Activated naive CD8-positive, alpha-beta T cell treated with anti-CD3 and anti-CD28 coated beads, Interleukin-2, amount 10 ng/mL, durations not matched to agents 7 days and 5 days (primary cell): ENCODE results near the gene VSTM5. TPM values are rescaled to one million over a fixed set of nuclear protein-coding genes. Genes with fewer than 3 reads are reported as not detected.
"Not testable (repeated sequence)": the region's sequence is repeated elsewhere in the genome, so short reads cannot be mapped to it uniquely, and the experiment has no call there.

Source experiments
- ATAC-seq: fragments of 150-1000 bp; cut with Tn5 transposase; one replicate; pipeline ENCODE4 v1.10.0; 2021; ENCODE audit warnings: low read depth, moderate library complexity
- POLR2A ChIA-PET: fragments of 350-600 bp; sonication (Branson Sonifier 250); formaldehyde crosslinking; loops from one replicate; lab custom pipeline; 2021; ENCODE audit warnings: antibody characterized with exemption; lab: Charles Lee
- DNase-seq: peaks from one replicate; pipeline ENCODE4 v3.0.0; 2021
- H3K27ac Mint-ChIP-seq: one replicate; pipeline ENCODE4 v1.8.0; 2022; ENCODE audit warnings: mild to moderate bottlenecking, mixed read lengths
- H3K27me3 Mint-ChIP-seq: one replicate; pipeline ENCODE4 v1.8.0; 2022; ENCODE audit warnings: mild to moderate bottlenecking, moderate library complexity, mixed read lengths
- H3K36me3 Mint-ChIP-seq: one replicate; pipeline ENCODE4 v1.8.0; 2021; ENCODE audit warnings: mild to moderate bottlenecking, mixed read lengths
- H3K4me1 Mint-ChIP-seq: one replicate; pipeline ENCODE4 v1.8.0; 2021; ENCODE audit warnings: mixed read lengths
- H3K4me3 Mint-ChIP-seq: one replicate; pipeline ENCODE4 v1.8.0; 2022; ENCODE audit warnings: mild to moderate bottlenecking, moderate library complexity, mixed read lengths
- H3K9me3 Mint-ChIP-seq: one replicate; pipeline ENCODE4 v1.8.0; 2021; ENCODE audit warnings: mixed read lengths
- total RNA-seq, 2 experiments: library from RNA; stranded (reverse); gene quantifications; one replicate each; pipeline ENCODE4 v1.2.3, GENCODE V29; 2021

The VSTM5 gene
- total RNA-seq, 2 experiments from 2014 or later, result not detected

DNA sequence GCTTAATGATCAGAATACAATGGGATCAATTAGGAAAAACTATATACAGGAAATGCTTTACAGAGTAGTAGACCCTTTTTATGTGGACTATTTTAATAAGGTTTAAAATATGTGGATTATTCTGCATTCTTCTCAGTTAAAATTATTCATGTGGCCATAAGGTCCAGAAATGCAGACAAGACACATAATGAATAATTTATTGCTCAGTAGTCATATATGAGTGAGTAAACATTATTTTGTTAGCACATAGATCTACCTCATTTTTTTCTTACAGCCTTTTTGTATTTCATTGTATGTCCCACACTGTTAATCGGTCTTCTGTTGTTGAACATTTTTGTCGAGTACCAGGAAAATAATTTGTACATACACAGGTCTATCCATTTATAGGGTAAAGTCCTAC, 45.5 kb downstream of the VSTM5 start:
- Mint-ChIP-seq H3K27ac (no peak overlapping the region), H3K27me3 (no peaks in the 10 kb centered on the region), H3K4me3 (no peak overlapping the region), H3K4me1 (no peaks in the 10 kb centered on the region), H3K36me3 (peaks cover 16% of the 10 kb centered on the region), H3K9me3 (no peaks in the 10 kb centered on the region)
- POLR2A ChIA-PET, result no interaction called here
- ATAC-seq (no peak), DNase-seq (no peak)

- H3K4me1 Mint-ChIP-seq, result peaks cover 3% of the 10 kb centered on the region
- no peak for ATAC-seq
- no peaks in the 10 kb centered on the region for H3K27me3 Mint-ChIP-seq
- H3K4me3 Mint-ChIP-seq, result no peak overlapping the region
- H3K9me3 Mint-ChIP-seq, result no peaks in the 10 kb centered on the region
- POLR2A ChIA-PET, result no interaction called here
- H3K36me3 Mint-ChIP-seq, result peaks cover 27% of the 10 kb centered on the region
- H3K27ac Mint-ChIP-seq, result no peak overlapping the region
- DNase-seq, result no peak
Observed at GRCh38 chr11:93801366-93801765, 49.1 kb downstream of the VSTM5 start.

GRCh38 chr11:93796441-93797231, 53.8 kb downstream of the VSTM5 start:
- POLR2A ChIA-PET, result interaction anchor here (1.0 kb wide), 1 partner anchor 56 kb away, joined by 3 read pairs; the partner anchor contains the start of genes C11orf54 and TAF1D
- Mint-ChIP-seq H3K27ac (no peak overlapping the region), H3K9me3 (no peaks in the 10 kb centered on the region), H3K36me3 (peaks cover 38% of the 10 kb centered on the region), H3K4me3 (no peak overlapping the region), H3K27me3 (no peaks in the 10 kb centered on the region), H3K4me1 (peaks cover 4% of the 10 kb centered on the region)
- DNase-seq, result no peak
- no peak for ATAC-seq

DNA sequence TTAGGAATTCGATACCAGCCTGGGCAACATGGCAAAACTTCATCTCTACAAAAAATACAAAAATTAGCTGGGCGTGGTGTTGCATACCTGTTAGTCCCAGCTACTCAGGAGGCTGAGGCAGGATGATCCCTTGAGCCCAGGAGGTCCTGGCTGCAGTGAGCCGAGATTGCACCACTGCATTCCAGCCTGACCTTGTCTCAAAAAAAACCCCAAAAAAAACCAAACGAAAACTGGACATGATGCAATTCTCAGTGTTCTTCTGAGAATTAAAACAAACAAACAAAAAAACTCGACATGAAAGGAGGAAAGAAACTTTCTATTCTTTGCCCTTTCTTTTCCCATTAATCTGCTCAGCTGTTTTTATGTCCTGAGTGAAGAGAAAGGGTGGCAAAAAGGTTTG, 58.9 kb downstream of the VSTM5 start:
- Mint-ChIP-seq H3K36me3 (peaks cover 37% of the 10 kb centered on the region), H3K4me1 (peaks cover 18% of the 10 kb centered on the region), H3K27me3 (no peaks in the 10 kb centered on the region), H3K9me3 (no peaks in the 10 kb centered on the region), H3K27ac (no peak overlapping the region), H3K4me3 (no peak overlapping the region)
- ATAC-seq, result no peak
- POLR2A ChIA-PET, result interaction anchor here (2.4 kb wide), 1 partner anchor 50 kb away, joined by 10 read pairs; the partner anchor contains the start of genes C11orf54 and TAF1D
- no peak for DNase-seq

DNA sequence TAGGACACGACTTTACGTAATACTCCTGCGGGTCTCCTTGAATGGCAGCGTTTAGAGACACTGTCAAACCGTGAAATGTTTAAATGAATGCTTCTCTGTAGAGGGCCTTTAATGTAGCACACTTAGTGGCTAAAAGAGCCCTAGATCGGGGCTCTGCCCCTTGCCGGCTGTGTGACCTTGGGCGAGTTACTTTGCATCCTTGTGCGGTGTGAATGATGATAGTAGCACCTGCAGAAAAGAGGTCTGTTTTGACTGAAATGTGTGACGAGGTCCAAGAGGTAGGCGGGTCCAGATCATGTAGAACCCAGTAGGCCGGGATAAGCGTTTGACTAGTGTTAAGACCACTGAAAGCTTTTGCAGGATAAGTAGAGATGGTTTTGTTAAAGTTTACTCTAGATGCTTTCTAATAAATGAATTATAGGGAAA, 65.5 kb downstream of the VSTM5 start:
- Mint-ChIP-seq H3K4me3 (peak overlapping the region; percentile 97), H3K4me1 (peaks cover 33% of the 10 kb centered on the region), H3K27me3 (no peaks in the 10 kb centered on the region), H3K36me3 (peaks cover 22% of the 10 kb centered on the region), H3K27ac (peak overlapping the region; percentile 92), H3K9me3 (no peaks in the 10 kb centered on the region)
- ATAC-seq (peak; percentile 15), DNase-seq (no peak)
- POLR2A ChIA-PET, result interaction anchor here (0.8 to 1.1 kb wide), 2 partner anchors 20 to 43 kb away, joined by 3 read pairs; partner anchors contain the start of gene C11orf54

DNA sequence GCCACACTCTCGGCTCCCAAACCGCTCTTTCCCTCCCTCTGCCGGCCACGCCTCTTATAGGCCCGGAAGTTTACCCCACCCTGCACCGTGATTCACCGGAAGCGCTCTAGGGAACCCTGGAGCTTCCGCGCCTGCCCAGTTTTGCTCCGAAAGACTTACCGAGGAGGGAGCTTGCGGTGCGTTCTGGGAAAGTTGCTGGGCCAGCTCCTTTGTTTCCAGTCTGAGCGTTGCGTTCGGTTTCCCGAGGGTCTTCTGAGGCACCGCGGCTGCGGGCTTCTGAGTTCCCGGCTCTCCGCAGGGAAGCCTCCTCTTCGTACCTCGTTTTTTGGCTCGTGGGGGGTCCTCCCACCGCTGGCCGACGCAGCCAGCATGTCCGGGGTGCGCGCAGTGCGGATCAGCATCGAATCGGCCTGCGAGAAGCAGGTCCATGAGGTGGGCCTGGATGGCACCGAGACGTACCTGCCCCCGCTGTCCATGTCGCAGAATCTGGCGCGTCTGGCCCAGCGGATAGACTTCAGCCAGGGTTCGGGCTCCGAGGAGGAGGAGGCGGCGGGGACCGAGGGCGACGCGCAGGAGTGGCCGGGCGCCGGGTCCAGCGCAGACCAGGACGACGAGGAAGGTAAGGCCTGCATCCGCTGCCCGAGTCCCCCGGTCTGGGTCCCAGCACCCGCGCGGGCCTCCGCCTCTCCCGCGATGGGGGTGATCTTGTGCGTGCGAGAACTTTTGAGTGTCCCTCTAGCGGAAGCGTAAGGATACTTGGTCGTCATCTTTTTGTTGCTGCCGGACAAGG, 66.1 kb downstream of the VSTM5 start, which contains the start of gene MED17:
Gene MED17 (plus strand): TSS at position 138 of the 790 bp plus-strand sequence. CDS start 232 bp downstream, at position 370.
- DNase-seq (peak; percentile 84), ATAC-seq (peak; percentile 92)
- POLR2A ChIA-PET, result interaction anchor here (0.6 to 2.6 kb wide), 12 partner anchors 10 to 710 kb away, joined by 3 to 113 read pairs (median 4); partner anchors contain the start of genes C11orf54, CEP295, PANX1 and TAF1D
- Mint-ChIP-seq H3K4me1 (peaks cover 33% of the 10 kb centered on the region), H3K27ac (peak within 1 kb of the TSS; percentile 92), H3K36me3 (peaks cover 22% of the 10 kb centered on the region), H3K27me3 (no peaks in the 10 kb centered on the region), H3K4me3 (peak within 1 kb of the TSS; percentile 97), H3K9me3 (no peaks in the 10 kb centered on the region)

DNA sequence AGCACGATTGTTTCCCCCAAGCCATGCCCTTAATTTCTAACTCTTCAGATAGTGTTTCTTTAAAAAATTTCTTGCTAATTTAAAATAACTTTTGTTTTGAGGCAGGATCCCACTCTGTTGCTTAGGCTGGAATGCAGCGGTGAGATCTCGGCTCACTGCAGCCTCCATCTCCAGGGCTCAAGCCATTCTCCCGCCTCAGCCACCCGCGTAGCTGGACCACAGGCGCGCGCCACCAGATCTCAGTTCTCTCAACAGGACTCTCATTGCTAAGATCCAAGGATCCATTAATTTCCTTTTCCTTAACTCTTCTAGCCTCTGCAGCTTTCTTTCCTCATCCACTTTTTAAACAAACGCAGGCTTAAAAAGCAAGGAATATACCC, 66.7 kb downstream of the VSTM5 start:
- no peaks in the 10 kb centered on the region for H3K27me3 Mint-ChIP-seq
- H3K4me1 Mint-ChIP-seq, result peaks cover 31% of the 10 kb centered on the region
- H3K27ac Mint-ChIP-seq, result peak overlapping the region; percentile 92
- H3K9me3 Mint-ChIP-seq, result peaks cover under 1% of the 10 kb centered on the region
- DNase-seq (no peak), ATAC-seq (peak; percentile 24)
- peaks cover 21% of the 10 kb centered on the region for H3K36me3 Mint-ChIP-seq
- peak overlapping the region; percentile 97 for H3K4me3 Mint-ChIP-seq
- POLR2A ChIA-PET, result interaction anchor here (0.7 to 2.6 kb wide), 10 partner anchors 9 to 710 kb away, joined by 3 to 113 read pairs (median 4); partner anchors contain the start of genes C11orf54, CEP295, PANX1 and TAF1D

DNA sequence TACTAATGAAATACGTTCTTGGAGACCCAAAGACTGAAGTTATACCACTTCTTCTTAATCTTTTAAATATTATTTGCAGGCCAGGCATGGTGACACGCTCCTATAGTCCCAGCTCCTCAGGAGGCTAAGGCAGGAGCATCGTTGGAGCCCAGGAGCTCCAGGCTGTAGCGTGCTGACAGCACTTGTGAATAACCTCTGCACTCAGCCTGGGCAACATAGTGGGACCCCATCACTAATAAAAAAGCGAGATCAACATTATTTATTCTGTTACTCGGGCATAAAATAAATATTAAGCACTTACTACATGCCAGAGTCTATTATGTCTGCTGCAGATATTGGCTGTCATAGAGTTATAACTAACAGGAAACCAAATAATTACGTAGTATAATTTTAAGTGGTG, 67.1 kb downstream of the VSTM5 start:
- peak overlapping the region; percentile 97 for H3K4me3 Mint-ChIP-seq
- peaks cover 29% of the 10 kb centered on the region for H3K4me1 Mint-ChIP-seq
- ATAC-seq, result no peak
- POLR2A ChIA-PET, result interaction anchor here (0.9 to 2.6 kb wide), 7 partner anchors 9 to 346 kb away, joined by 3 to 113 read pairs (median 6); partner anchors contain the start of genes C11orf54, CEP295, PANX1 and TAF1D
- peaks cover 21% of the 10 kb centered on the region for H3K36me3 Mint-ChIP-seq
- no peaks in the 10 kb centered on the region for H3K27me3 Mint-ChIP-seq
- peaks cover 2% of the 10 kb centered on the region for H3K9me3 Mint-ChIP-seq
- no peak for DNase-seq
- peak overlapping the region; percentile 92 for H3K27ac Mint-ChIP-seq

GRCh38 chr11:93775289-93775688, 75.1 kb downstream of the VSTM5 start:
- peaks cover 3% of the 10 kb centered on the region for H3K9me3 Mint-ChIP-seq
- H3K27me3 Mint-ChIP-seq, result no peaks in the 10 kb centered on the region
- DNase-seq, result no peak
- ATAC-seq, result no peak
- H3K36me3 Mint-ChIP-seq, result peaks cover 11% of the 10 kb centered on the region
- H3K27ac Mint-ChIP-seq, result no peak overlapping the region
- POLR2A ChIA-PET, result interaction anchor here (1.3 kb wide), 1 partner anchor 9 kb away, joined by 3 read pairs; the partner anchor contains the start of gene MED17
- H3K4me1 Mint-ChIP-seq, result no peaks in the 10 kb centered on the region
- H3K4me3 Mint-ChIP-seq, result no peak overlapping the region

GRCh38 chr11:93774560-93774959, 75.9 kb downstream of the VSTM5 start:
- not testable (repeated sequence) for H3K9me3 Mint-ChIP-seq, H3K4me3 Mint-ChIP-seq, DNase-seq, H3K4me1 Mint-ChIP-seq, H3K27me3 Mint-ChIP-seq, H3K27ac Mint-ChIP-seq, ATAC-seq
- H3K36me3 Mint-ChIP-seq, result peaks cover 11% of the 10 kb centered on the region
- POLR2A ChIA-PET, result interaction anchor here (1.3 kb wide), 1 partner anchor 9 kb away, joined by 3 read pairs; the partner anchor contains the start of gene MED17

DNA sequence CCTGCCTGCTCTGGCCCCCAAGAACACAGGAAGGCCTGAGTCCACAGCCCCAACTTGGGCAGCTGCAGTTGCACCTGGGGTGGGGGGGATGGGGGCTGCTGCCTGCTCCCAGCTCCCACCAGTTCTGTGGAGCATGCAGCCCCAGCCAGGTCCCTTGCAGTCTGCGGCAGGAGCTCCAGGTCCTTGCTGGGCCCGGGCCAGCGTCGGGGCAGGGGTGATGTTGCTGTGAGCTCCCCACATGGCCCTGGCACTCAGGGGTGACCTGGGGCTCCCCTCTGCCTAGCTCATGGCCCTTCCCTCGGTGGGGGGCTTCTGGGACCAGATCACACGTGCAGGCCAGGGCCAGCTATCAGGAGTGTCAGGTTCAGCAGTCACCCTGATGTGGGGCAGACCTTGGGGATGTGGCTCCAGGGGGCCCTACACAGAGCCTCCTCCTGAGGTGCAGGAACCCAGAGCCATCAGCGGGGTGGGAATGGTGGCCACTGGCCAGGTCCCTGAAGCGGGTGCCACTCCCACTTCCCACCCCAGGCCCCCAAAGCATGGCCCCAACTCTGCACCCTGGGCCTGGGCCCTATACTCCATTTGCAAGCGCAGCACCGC, 76.7 kb downstream of the VSTM5 start:
- DNase-seq (no peak), ATAC-seq (no peak)
- no peak overlapping the region for H3K27ac Mint-ChIP-seq
- POLR2A ChIA-PET, result interaction anchor here (1.3 kb wide), 1 partner anchor 10 kb away, joined by 3 read pairs; the partner anchor contains the start of gene MED17
- H3K36me3 Mint-ChIP-seq, result peaks cover 9% of the 10 kb centered on the region
- H3K4me3 Mint-ChIP-seq, result no peak overlapping the region
- no peaks in the 10 kb centered on the region for H3K4me1 Mint-ChIP-seq
- no peaks in the 10 kb centered on the region for H3K27me3 Mint-ChIP-seq
- H3K9me3 Mint-ChIP-seq, result peaks cover 2% of the 10 kb centered on the region

DNA sequence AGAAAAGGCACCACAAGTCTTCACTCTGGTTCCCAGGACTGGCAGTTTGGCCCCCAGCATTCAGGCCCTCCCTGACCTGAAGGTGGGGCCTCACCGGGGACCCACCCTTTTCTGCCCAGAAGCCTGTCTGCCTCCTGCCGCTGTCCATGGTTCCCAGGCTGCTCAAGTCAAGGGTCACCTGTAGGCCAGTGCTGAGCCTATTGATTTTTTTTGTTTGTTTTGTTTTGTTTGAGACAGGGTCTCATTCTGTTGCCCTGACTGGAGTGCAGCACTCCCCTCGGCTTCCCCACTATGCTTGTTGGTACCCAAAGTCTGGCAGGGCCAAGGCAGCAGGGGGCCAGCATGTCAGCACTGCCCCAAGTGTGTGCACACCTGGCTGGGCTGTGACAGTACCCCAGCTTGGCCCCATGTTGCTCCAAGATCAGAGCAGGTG, 77.4 kb downstream of the VSTM5 start:
- Mint-ChIP-seq H3K36me3 (peaks cover 9% of the 10 kb centered on the region), H3K4me3 (no peak overlapping the region), H3K9me3 (peaks cover 1% of the 10 kb centered on the region), H3K27me3 (no peaks in the 10 kb centered on the region), H3K4me1 (no peaks in the 10 kb centered on the region), H3K27ac (no peak overlapping the region)
- ATAC-seq, result no peak
- DNase-seq, result no peak
- POLR2A ChIA-PET, result interaction anchor here (1.7 kb wide), 1 partner anchor 10 kb away, joined by 6 read pairs; the partner anchor contains the start of gene MED17
